ENCODE measurements around the gene ZFHX3.

The ZFHX3 gene

DNA sequence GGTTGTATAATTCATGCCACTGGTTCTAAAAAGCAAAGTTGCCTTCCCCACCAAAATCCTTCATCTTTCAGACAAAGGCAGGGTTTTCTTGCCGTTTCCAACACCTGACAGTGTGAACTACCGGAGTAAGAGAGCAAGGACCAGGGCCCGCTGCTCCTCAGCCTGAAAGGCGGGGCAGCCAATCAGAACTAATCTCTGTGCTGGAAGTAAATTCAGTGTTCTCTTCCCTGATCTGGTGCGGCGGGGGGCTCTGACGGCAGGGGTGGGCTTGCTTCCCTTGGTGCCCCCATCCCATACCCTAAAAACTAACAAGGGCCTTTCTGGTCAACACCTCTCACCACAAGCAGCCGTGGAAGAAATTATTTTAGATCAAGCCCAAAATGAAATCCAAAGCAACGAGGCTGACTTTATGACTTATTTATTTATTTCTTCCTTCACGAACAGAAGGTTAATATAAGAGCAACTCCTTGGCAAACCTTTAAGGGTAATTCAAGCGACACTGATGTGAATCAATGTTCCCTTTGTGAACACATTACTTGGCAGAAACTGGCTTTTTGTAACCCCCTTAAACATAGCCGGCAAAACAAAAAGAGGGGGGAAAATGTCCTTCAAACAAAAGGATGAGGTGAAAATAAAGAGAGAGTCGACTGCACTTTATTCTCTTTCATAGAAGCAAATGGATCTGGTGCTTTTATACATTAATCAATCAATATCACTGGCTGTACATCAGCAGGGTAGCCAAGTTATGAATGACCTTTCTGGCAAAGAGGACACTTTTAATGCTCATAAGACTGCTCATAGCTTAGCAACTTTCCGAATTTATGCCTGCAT is 189.9 kb downstream of the ZFHX3 start:
- DNase-seq (ENCODE audit: low read depth in 2 of 3, low spot score in 2 of 3), result no peak

GRCh38 chr16:72856797-72857196 is 191.1 kb downstream of the ZFHX3 start:
- DNase-seq (ENCODE audit: low read depth in 2 of 3, low spot score in 2 of 3), result no peak

DNA sequence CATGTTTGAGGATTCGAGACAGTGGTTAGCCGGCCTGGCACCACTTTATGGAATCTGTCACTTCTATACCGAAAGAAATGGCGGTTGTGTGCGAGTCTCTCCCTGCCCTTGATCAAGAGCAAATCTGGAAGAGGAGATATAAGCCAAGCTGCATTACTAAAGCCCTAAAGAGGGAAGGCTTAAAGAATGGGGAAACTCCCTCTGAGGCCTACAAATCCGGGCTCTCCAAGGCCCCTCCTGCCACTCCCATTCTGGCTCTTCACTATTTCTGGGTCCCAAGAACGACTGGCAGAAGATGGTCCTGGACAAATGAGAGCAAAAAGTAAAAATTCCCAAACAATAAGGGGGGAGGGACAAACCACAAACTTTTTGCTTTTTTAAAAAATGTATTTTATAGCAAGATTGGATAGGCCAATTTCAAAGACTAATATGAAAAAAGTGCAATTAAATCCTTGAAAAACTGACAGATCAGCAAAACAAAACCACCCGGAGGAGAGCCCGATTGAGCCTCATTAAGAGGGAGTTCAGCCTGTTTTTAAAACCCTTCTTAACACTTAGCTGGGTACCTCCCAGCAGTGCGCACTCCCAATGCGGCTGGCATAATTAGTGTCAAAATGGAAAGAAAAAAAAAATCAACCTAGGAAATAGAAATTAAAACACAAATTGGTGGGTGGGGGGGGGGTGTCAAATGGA is 193.5 kb downstream of the ZFHX3 start:
- DNase-seq (ENCODE audit: low read depth in 2 of 3, low spot score in 2 of 3), result no peak

DNA sequence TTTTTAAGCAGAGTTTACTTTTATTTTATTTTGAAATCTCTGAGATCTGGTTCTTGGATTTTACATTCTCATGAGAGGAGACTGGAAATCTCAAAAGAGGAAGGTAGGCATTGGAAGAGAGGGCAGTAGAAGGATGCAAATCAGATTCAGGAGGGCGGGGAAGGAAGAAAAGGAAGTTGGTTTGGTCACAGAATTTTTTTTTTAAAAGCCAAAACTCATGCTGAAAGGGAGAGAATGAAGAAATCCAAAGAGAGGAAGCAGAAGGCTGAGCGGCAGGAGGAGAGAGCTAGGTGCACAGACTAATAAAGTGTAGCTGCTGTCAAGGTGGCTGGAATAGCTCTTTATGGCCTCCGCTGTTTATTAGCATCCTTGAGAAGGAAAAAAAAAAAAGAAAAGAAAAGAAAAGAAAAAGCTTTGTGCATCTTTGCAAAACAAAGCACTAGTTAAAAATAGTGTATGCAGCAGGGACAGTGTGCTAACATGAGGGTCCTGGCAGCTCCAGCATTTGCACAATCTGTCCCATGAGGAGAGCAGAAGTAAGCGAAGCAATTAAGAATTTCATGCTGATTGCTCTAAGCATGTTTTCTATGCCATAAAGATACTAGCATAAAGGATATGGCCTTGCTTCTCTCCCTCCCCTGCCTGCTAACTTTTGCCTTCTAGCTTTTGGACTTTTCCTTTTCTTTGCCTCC is 194.2 kb downstream of the ZFHX3 start:
- no peak for DNase-seq (ENCODE audit: low read depth in 2 of 3, low spot score in 2 of 3)

GRCh38 chr16:72852421-72852820 is 195.5 kb downstream of the ZFHX3 start:
- DNase-seq (ENCODE audit: low read depth in 2 of 3, low spot score in 2 of 3), result no peak

DNA sequence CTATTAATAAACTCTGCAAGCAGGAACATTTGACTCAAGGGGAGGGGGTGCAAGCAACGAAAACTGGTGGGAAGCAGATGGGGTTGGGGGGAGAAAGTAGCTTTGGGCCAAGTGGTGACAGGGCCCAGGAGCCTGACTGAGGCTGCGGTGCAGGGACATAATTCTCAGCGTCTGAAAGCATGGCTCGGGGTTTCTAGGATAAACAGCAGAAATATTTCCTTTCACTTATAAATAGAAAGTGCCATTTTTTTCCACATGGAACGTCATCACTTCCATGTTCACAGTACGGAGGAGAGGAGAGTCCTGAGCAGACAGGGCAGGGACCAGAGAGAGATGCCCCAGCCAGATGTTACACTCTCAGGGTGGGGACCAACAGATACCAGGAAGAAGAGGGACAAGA is 197.1 kb downstream of the ZFHX3 start:
- no peak for DNase-seq (ENCODE audit: low read depth in 2 of 3, low spot score in 2 of 3)

GRCh38 chr16:72850021-72850420 is 197.9 kb downstream of the ZFHX3 start:
- DNase-seq (ENCODE audit: low read depth in 2 of 3, low spot score in 2 of 3), result no peak

DNA sequence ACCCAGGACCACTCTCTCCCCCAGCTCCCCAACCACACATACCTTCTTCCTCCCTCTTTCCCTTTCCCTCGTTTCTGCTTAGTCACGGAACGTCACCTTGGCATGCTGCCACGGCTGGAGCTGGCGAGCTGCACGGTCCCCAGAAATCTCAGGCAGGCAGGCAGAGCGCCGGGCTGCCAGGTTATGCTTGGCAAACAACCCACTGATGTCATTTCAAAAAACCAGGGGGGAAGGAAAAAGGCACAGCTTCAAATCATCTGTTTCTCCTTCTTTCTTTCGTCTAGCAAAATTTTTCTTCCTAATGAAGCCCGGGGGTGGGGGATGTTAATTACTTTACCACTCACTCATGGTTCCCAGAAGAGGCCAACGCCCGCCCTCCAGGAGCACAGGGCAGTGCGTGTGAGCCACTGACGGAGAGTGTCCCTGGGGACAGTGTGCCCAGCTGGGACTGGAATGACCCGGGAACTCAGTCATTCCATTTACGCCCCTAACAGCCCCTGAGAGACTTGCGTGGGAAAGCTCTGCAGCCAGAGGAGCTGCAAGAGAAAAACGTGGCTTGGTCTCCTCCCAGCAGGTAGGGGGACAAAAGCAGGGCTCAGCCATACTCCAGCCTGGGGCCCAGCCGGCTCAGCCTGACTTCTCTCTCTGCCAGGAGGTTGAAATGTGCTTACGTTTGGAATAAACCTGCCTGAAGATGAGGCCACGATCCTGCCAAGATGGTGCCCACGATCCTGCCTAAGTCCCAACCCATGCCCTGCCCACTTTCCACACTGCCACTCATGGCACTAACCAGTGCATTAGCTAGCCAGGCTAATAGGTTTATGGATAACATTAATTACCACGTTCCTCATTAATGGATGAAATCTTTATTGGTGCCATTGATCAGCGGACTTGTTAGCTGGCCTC is 198.9 kb downstream of the ZFHX3 start:
- DNase-seq (ENCODE audit: low read depth in 2 of 3, low spot score in 2 of 3), result no peak

DNA sequence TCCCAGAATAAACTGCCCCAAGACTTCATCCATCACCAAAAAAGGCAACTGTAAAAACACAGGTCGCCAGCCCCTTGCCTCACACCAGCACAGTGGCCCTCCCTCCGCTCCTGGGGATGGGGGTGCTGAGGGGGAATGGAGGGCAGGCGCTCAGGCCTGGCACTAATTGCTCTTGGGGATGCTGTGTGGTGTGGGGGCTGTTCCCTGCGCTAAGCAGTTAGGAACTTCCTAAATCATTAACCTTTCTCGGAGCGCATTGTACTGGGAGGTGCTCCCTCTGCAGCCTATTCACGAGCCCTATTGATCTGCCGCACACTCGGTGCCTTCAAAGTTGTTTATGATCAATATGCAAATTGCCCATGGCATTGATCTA is 199.9 kb downstream of the ZFHX3 start:
- no peak for DNase-seq (ENCODE audit: low read depth in 2 of 3, low spot score in 2 of 3)

- no peak for DNase-seq (ENCODE audit: low read depth in 2 of 3, low spot score in 2 of 3)
Observed at GRCh38 chr16:72847187-72848027, 200.5 kb downstream of the ZFHX3 start.

DNA sequence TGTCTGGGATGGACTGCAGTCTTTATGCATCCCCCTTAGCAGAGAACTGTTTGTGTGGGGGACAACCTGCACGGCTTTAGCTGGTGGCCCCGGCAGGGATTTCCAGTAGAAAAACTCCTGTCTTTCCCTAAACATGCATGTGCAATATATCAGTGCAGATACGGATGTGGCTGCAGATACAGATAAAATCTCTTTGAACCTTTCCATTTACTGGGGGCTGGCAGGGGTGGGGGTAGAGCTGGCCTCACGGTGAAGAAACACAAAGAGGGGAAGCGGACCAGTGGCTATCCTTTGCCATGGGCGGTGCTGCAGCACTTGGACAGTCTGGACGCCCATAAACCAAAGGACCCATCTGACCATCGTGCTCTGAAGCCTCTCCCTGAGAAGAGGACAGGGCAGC is 201.3 kb downstream of the ZFHX3 start:
- no peak for DNase-seq (ENCODE audit: low read depth in 2 of 3, low spot score in 2 of 3)

- DNase-seq (ENCODE audit: low read depth in 2 of 3, low spot score in 2 of 3), result no peak
Observed at GRCh38 chr16:72845322-72846020, 202.5 kb downstream of the ZFHX3 start.

GRCh38 chr16:72844225-72844920 is 203.6 kb downstream of the ZFHX3 start:
- DNase-seq (ENCODE audit: low read depth in 2 of 3, low spot score in 2 of 3), result no peak

DNA sequence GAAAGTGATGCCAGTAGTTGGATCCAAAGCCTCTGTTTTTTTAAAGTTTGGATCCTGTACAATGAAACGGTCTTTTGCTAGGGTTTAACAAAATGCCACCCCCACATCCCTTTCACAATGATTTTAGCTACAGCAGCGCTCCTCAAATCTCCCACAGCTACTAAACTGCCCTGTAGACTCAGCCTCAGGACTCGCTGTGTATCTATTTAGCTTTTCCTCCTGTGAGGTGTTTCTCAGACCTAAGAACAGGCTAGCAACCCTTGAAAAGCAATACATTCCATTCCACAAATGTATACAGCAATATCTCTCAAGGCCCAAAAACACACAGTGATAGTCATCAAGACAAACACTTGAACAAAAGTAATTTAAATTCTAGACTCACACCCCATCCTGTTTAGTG is 206.4 kb downstream of the ZFHX3 start:
- no peak for DNase-seq (ENCODE audit: low read depth in 2 of 3, low spot score in 2 of 3)

DNA sequence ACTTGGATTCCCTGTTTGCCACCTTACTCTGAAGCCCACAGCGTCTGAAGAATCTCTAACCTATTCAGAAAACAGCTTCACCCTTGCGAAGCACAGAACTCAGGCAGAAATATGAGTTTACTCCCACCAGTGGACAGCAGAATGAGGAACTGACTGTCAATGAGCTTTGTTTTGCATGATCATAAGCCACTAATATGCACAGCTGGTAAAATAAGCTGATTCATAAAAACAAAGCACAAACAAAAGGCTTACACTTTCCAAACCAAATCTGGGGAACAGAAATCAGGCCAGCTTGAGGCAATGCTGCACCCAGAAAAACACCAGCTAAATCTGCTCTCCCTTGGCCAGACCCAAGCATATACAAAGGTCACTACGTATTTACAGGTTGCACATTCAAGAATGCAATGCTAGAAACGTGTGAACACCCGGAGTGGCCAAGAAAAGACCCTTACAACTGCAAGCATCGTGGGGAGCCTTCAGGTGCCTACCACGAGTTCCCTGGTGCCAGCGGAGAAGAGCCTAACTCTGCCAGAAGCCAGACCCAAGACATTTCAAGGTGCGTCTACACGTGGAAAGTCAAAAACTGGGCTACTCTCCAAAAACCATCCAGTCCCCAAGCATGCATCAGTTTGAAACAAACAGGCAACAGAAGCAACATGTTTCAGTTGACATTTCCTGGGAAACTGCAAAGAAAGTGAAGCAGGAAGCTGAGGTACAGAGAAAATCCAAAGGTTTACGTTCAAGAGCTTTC is 207.1 kb downstream of the ZFHX3 start:
- no peak for DNase-seq (ENCODE audit: low read depth in 2 of 3, low spot score in 2 of 3)

DNA sequence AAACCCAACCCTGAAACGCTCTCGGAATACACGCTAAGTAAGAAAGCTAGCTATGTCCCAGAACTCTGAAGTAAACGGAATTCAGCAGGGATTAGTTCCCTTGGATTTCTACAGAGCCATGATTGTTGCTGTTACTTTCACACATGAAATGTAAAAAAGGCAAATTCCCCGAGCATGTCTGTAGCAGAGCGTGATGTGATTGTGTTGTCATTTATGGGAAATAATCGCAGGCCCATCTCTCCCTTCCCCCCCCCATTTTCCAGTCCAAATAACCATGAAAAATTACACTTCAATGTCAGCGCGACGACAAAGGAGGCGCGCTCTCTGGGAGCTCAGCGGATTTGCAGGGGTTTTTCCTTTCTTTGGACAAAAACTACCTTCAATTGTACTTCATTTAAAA is 209.0 kb downstream of the ZFHX3 start:
- no peak for DNase-seq (ENCODE audit: low read depth in 2 of 3, low spot score in 2 of 3)

DNA sequence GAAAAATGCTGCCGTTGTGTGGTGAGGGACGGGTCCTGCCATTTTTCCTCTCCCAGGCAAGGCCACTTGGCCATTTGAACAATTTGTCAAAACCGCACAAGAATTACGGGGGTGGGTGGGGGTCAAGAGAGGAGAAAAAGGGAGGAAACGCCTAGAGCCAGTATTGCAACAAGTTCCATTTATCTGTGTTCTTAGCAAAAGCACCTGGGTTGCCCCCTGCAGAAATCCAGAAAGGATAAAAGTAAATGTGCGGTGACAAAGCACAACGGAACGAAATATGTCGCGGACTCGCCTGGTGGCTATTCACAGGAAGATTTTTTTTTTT is 209.4 kb downstream of the ZFHX3 start:
- no peak for DNase-seq (ENCODE audit: low read depth in 2 of 3, low spot score in 2 of 3)

DNA sequence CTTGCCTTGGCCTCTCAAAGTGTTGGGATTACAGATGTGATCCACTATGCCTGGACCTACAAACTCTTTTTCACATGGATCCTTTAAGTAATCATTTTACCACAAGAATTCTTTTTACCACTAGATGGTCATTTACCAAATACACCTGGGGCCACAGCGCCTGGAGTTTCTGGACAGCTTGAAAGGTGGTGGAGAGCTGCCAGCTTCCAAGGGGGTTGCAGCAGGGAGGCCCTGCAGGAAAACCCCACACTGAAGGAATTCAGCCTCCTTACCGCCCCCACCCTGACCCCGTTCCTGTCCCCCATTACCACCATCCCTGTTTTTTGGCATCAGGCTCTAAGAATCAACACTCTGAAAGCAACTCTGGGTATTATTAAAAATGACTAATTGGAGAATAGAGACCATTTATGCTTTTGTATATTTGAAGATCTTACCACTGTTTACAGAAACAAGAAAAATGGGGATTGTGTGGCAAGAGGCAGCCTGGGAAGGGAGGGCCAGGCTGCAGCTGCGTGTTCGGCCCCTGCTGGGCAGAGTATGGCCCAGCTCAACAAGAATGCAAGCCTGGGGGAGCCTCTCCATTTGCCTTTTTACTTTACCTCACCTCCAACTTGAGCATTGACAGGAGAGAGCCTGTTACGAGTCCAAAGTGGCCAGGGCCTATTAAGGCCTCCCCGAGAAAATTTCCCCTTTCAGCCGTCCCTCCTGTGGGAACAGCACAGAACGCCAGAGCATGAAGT is 209.9 kb downstream of the ZFHX3 start:
- DNase-seq (ENCODE audit: low read depth in 2 of 3, low spot score in 2 of 3), result no peak

Measured in activated CD8-positive, alpha-beta memory T cell treated with anti-CD3 and anti-CD28 coated beads for 48 hours (primary cell).